WERI-Rb-1 (cell line): Measurements from ENCODE around the gene KRT14.
A peak's percentile ranks its signal among the peaks of the same experiment; 100 is the strongest.
"Not testable (repeated sequence)": the region's sequence is repeated elsewhere in the genome, so short reads cannot be mapped to it uniquely, and the experiment has no call there.

Experiments
- DNase-seq: peaks from one replicate; pipeline ENCODE4 v3.0.0-alpha.2; 2020
- H3K27ac ChIP-seq: fragments of 250-450 bp; sonication (Bioruptor Pico); 2 replicates; pipeline ENCODE4 v1.5.1; 2020; ENCODE audit warnings: mild to moderate bottlenecking, moderate library complexity
- H3K27me3 ChIP-seq: fragments of 250-450 bp; sonication (Bioruptor Pico); 2 replicates; pipeline ENCODE4 v1.5.1; 2021; ENCODE audit warnings: mild to moderate bottlenecking, low read depth, moderate library complexity; ENCODE audit not compliant: insufficient read depth, severe bottlenecking
- H3K36me3 ChIP-seq: fragments of 250-450 bp; sonication (Bioruptor Pico); 2 replicates; pipeline ENCODE4 v1.5.1; 2020; ENCODE audit warnings: mild to moderate bottlenecking, moderate library complexity
- H3K4me3 ChIP-seq: 2 replicates; pipeline ENCODE4 v1.5.1; 2011; ENCODE audit warnings: low read depth, mild to moderate bottlenecking, control low read depth, low read length
- H3K9me3 ChIP-seq: fragments of 250-450 bp; sonication (Bioruptor Pico); 2 replicates; pipeline ENCODE4 v1.5.1; 2021; ENCODE audit warnings: mild to moderate bottlenecking, moderate library complexity; ENCODE audit not compliant: severe bottlenecking
- TF ChIP-seq, protein P1 (sequence below): IDR thresholded peaks from 2 replicates; pipeline ENCODE4 v1.5.1; 2011; ENCODE audit warnings: low read depth, mild to moderate bottlenecking, control low read depth, inconsistent platforms, low read length

KRT14 gene

DNA sequence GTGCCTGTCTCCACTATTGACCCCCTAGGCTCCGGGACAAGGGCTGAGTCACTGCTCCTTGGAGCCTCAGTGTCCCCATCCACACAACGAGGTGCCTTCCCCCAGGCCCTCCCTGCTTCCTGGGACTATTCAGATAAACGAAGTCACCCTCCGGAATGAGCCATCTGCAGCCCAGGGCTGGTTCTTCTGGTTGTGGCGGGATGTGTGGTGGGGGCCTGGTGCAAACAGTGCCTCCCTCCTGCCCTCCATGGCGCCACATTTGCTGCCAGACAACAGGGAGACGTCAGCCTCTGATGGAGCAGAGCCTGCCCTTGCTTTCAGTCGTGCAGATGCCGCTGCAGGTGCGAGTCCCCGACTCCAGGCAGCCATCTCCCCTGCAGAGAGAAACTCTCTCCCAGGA is 31.0 kb upstream of the KRT14 start:
- no peaks in the 10 kb centered on the region for H3K9me3 ChIP-seq
- no peaks in the 10 kb centered on the region for H3K27me3 ChIP-seq
- no peaks in the 10 kb centered on the region for H3K36me3 ChIP-seq
- no peak overlapping the region for H3K27ac ChIP-seq
- TF ChIP-seq, protein P1, sequence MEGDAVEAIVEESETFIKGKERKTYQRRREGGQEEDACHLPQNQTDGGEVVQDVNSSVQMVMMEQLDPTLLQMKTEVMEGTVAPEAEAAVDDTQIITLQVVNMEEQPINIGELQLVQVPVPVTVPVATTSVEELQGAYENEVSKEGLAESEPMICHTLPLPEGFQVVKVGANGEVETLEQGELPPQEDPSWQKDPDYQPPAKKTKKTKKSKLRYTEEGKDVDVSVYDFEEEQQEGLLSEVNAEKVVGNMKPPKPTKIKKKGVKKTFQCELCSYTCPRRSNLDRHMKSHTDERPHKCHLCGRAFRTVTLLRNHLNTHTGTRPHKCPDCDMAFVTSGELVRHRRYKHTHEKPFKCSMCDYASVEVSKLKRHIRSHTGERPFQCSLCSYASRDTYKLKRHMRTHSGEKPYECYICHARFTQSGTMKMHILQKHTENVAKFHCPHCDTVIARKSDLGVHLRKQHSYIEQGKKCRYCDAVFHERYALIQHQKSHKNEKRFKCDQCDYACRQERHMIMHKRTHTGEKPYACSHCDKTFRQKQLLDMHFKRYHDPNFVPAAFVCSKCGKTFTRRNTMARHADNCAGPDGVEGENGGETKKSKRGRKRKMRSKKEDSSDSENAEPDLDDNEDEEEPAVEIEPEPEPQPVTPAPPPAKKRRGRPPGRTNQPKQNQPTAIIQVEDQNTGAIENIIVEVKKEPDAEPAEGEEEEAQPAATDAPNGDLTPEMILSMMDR = no peak
- DNase-seq = no peak
- H3K4me3 ChIP-seq = no peak overlapping the region

DNA sequence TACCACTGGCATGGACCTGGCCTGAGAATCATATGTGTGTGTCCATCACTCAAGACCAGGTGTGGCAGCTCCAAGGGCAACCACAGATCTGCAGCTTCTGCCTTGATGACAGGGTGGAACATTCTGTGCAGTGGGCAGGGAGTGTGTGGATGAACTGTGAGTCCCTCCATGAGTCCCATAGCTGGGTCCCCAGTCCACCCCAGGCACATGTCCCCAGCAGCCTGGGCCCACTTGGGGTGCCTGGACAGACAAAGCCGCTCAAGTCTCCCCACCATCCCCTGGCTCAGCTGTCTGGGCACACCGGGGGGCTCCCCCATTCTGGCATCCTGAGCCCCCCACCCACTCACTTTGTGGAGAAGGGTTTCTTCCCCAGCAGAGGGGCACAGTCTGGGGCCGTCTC is 30.4 kb upstream of the KRT14 start:
- no peaks in the 10 kb centered on the region for H3K9me3 ChIP-seq
- H3K27ac ChIP-seq = no peak overlapping the region
- H3K36me3 ChIP-seq = no peaks in the 10 kb centered on the region

DNA sequence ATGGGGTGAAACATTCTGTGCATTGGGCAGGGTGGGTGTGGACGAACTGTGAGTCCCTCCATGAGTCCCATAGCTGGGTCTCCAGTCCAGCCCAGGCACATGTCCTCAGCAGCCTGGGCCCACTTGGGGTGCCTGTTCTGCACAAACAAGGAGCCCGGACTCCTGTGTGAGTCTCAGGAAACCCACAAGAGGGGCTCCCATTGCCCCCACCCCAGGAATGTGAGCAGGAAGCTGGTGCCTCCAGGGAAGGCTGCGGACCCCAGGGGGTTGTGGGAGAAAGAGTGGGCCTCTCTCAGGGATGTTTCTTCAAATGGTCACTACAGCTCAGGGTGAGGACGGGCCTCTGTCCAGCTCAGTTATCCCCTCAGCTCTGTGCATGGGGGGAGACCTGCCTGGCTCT is 29.8 kb upstream of the KRT14 start:
- not testable (repeated sequence) for H3K27me3 ChIP-seq, H3K4me3 ChIP-seq, H3K27ac ChIP-seq, DNase-seq, H3K9me3 ChIP-seq, H3K36me3 ChIP-seq

More for the DNA sequence above, 30.4 kb upstream of the KRT14 start:
- TF ChIP-seq, protein P1 = no peak
- DNase-seq = no peak
- Histone ChIP-seq H3K27me3 (no peaks in the 10 kb centered on the region), H3K4me3 (no peak overlapping the region)

DNA sequence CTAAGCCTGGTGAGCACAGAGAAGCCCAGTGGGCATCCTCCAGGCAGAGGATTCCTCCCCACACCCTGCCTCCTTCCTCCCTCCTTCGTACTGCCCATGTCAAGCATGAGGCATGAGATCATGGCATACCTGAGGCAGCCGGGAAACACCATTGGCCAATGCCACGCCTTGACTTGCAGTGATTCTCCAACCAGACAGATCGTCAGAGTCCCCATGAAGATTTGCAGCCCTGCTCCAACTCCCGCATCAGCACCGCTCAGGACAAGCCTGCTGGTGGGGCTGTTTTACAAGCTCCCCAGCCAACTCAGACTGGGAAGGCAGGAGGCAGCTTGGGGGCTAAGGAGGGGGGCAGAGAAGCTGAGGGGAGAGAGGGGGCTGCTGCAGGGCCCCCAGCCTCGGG is 28.8 kb upstream of the KRT14 start:
- no peak for DNase-seq
- Histone ChIP-seq H3K9me3 (no peaks in the 10 kb centered on the region), H3K36me3 (no peaks in the 10 kb centered on the region), H3K4me3 (no peak overlapping the region), H3K27me3 (no peaks in the 10 kb centered on the region), H3K27ac (no peak overlapping the region)
- TF ChIP-seq, protein P1 = no peak

DNA sequence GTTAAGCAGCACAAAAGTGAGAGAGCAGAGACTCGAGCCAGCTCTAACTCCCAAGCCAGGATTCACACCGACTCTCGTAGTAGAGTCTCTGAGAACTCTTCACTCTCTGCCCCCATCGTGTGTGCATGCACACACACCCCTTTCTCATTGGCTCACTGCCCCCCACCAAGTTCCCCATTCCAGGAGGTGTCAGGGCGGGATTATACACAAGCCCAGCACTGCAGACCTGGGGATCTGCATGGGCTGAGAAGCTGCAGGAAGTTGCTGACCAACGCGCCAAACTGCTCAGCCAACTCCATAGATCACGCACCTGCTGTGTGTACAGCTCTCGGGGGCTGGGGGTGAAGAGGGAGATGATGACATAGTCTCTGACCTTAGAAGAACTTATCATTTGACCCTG is 28.1 kb upstream of the KRT14 start:
- not testable (repeated sequence) for H3K4me3 ChIP-seq, H3K36me3 ChIP-seq, H3K27me3 ChIP-seq, H3K9me3 ChIP-seq, H3K27ac ChIP-seq
- peak; percentile 9 for DNase-seq

DNA sequence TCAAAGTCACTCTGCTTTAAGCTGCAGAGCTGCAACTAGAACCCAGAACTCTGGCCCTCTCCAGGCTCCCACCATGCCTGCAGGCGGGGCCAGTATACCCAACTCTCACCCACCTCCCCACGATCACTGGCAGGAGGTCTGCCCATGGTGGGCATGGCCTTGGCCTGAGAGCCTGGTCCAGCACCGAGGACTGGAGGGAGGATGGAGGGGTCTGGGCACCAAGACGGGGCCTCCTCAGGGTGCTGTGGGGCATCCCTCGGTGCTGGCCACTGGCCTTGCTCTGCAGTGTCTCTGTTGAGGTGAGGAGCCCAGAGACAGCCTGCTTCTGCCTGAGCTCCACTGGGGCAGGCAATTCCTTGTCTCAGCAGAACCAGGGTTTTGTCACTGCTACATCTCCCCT is 27.4 kb upstream of the KRT14 start:
- no peak overlapping the region for H3K4me3 ChIP-seq
- DNase-seq = no peak
- no peaks in the 10 kb centered on the region for H3K9me3 ChIP-seq
- TF ChIP-seq, protein P1 = no peak
- no peak overlapping the region for H3K27ac ChIP-seq
- H3K27me3 ChIP-seq = no peaks in the 10 kb centered on the region
- H3K36me3 ChIP-seq = no peaks in the 10 kb centered on the region

DNA sequence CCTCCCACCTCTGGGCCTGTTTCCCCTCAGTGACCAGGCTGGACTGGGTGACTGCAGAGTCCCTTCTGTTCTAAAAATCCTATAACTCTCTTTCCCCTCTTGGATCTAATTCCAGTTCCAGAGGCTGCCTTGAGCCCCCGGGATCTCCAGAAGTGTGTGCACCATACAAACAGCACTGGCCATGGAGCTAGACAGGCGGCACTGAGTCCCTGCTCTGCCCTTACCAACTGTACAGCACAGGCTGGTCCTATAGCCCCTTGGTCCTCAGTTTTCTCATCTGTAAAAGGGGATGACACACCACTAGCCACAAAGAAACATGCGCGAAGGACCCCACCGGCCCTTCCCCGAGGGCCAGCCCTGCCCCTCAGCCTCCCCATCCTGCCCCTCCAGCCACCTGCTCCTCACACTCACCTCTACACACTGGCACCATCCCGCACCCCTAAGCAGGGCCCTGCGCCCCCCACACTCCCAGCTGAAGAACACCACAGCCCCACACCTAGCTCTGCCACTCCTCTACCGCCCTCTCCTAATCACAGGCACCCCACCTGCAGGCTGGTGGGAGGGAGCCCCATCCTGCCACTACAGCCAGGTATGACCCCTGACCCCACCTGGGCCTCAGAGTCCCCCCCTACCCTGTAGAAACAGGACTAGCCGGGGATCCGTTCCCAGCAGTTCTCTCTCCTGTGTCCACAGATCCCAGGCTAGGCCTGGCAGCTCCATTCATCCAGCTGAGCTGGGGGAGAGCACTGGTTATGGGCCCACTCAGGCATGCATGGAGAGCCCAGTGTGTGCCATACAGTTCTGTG is 26.8 kb upstream of the KRT14 start:
- Histone ChIP-seq H3K4me3 (no peak overlapping the region), H3K27ac (no peak overlapping the region), H3K9me3 (no peaks in the 10 kb centered on the region), H3K27me3 (no peaks in the 10 kb centered on the region), H3K36me3 (no peaks in the 10 kb centered on the region)
- TF ChIP-seq, protein P1 = no peak
- DNase-seq = no peak

DNA sequence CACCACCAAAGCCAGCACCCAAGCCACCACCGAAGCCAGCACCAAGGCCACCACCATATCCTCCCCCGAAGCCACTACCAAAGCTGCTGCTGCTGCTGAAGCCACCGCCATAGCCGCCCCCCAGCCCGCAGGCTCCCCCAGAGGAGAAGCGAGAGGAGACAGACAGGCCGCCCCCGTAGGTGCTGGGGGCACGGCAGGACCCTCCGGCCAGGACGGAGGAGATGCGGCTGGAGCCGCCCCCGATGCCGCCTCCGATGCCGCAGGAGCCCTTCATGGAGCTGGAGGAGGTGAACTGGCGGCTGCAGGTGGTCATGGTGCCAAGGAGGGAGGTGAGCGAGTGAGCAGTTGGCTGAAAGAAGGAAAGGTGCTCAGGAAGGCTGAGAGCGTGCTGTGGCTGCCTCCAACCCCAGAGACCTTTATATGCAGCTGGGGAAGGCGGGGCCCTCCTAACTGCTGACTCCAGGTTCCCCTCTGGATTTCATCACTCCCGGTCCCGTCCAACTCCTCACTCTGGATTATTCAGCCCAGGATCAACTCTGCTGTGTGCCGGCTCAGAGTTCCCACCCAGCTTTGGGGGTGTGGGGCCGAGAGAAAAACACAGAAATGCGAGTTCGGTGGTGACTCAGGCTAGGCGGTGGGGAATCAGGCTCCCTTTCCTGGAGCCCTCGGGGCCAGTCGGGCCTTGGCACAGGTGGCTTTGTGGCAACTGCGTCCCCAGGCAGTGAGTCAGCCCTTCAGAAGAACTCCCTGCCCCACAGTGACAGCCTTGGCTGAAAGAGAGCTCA is 25.9 kb upstream of the KRT14 start, which contains the start of gene KRT16:
KRT16 (minus strand) TSS at position 392 of the 785 bp plus-strand sequence; CDS start at position 313, 79 bp downstream.
- H3K9me3 ChIP-seq, DNase-seq, H3K36me3 ChIP-seq, H3K27me3 ChIP-seq, H3K4me3 ChIP-seq, H3K27ac ChIP-seq: not testable (repeated sequence)
